ENCODE data around the gene DDX4.

DNA sequence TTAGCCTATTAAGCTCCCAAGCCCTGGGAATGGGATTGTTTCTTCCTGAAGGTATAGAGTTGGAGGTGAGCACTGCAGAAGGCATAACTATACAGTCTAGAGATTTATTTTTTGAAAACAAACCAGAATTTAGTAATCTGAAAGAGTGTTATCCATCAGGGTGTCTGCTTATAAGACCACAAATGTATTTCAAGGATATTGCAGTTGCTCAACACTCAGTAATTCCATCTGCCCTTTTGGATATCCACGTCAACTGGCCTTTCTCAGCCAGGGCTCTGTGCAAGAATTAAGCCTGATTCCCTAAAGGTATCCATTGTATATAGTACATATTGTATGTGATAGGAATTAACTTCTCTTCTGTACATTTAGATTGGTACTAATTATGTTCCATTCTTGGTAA lies 98.3 kb downstream of the DDX4 start:
- TF ChIP-seq, protein P1, sequence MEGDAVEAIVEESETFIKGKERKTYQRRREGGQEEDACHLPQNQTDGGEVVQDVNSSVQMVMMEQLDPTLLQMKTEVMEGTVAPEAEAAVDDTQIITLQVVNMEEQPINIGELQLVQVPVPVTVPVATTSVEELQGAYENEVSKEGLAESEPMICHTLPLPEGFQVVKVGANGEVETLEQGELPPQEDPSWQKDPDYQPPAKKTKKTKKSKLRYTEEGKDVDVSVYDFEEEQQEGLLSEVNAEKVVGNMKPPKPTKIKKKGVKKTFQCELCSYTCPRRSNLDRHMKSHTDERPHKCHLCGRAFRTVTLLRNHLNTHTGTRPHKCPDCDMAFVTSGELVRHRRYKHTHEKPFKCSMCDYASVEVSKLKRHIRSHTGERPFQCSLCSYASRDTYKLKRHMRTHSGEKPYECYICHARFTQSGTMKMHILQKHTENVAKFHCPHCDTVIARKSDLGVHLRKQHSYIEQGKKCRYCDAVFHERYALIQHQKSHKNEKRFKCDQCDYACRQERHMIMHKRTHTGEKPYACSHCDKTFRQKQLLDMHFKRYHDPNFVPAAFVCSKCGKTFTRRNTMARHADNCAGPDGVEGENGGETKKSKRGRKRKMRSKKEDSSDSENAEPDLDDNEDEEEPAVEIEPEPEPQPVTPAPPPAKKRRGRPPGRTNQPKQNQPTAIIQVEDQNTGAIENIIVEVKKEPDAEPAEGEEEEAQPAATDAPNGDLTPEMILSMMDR (IDR thresholded peaks at IDR 0.05) = no peak
- no peak for TF ChIP-seq POLR2A (IDR thresholded peaks at IDR 0.05)

All from lower leg skin (tissue), 3 donors.